Measurements from ENCODE around the gene TUSC2.

The TUSC2 gene

GRCh38 chr3:50354186-50354764 lies 26.3 kb upstream of the TUSC2 start:
- DNase-seq, result no peak

GRCh38 chr3:50353245-50354004 lies 25.4 kb upstream of the TUSC2 start:
- DNase-seq, result no peak

- no peak for DNase-seq
These were observed 24.8 kb upstream of the TUSC2 start for GRCh38 chr3:50352781-50353180.

GRCh38 chr3:50351323-50351697 lies 23.3 kb upstream of the TUSC2 start:
- DNase-seq, result no peak

DNA sequence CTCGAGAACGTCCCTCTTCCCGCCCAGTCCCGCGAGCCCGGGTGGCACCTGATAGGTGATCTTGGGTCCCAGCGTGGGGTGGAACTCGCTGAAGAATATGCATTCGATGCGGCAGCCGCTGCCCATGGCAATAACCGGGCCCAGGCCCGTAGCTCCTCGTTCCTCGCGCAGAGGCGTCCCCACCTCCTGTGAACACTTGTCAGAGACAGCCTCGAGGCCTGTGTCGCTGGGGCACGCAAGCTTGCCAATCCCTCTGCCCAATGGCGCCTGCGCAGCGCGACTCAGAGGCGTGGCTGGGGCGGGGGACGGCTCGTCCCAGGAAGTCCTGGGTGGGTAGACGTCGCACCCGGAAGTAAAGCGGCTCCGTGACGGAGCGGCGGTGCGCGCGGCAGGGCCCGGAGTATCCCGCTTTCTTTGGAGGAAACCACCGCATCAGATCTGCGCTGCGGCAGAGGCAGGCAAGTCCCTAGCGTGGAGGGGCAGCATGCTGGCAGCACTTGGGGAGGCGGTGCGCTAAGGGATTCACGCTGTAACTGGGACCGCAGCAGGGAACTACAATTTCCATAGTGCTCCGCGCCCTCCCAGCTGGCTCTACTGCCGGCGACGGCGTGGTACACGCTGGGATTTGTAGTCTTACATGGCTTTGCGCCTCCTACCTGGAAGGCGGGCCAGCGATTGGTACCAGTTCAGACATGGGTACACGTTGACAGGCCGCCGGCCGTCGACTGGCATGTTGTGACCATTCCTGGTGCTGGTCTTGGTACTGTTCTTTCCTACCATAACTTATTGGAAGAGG lies 22.7 kb upstream of the TUSC2 start, which contains the start of the genes CYB561D2 and NPRL2:
Gene CYB561D2 (plus strand): TSS at position 336 of the 796 bp plus-strand sequence. CDS start 572 bp downstream, outside the sequence.
Gene NPRL2 (minus strand): TSS at position 249 of the 796 bp plus-strand sequence. CDS start 123 bp downstream, at position 126.
- DNase-seq, result peak; percentile 99

GRCh38 chr3:50350213-50350526 lies 22.1 kb upstream of the TUSC2 start:
- DNase-seq, result no peak

DNA sequence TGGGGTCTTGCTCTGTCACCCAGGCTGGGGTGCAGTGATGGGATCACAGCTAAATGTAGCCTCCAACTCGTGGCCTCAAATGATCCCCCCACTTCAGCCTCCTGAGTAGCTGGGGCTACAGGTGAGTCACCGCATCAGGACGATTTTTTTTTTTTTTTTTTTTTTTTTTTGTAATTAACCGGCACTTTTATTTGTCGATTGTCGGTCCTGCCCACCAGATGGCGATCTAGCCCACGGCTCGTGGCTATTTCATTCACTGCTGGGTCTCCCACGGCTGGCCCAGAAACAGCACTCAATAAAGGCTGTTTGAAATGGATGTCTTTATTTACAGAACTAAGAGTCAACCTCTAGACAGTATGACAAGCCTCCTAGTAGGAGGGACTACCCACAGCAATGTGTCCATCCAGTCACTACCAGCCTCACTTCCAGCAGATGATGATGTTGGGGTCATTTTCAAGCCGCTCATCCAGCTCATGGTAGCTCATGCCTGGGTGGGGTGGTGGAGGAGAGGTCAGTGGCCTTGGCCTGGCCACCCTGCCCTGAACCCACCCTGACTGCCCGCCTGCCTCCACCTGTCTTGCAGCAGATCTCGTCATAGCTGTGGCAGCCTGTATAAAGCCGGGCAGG lies 19.3 kb upstream of the TUSC2 start:
- DNase-seq, result peak; percentile 71

DNA sequence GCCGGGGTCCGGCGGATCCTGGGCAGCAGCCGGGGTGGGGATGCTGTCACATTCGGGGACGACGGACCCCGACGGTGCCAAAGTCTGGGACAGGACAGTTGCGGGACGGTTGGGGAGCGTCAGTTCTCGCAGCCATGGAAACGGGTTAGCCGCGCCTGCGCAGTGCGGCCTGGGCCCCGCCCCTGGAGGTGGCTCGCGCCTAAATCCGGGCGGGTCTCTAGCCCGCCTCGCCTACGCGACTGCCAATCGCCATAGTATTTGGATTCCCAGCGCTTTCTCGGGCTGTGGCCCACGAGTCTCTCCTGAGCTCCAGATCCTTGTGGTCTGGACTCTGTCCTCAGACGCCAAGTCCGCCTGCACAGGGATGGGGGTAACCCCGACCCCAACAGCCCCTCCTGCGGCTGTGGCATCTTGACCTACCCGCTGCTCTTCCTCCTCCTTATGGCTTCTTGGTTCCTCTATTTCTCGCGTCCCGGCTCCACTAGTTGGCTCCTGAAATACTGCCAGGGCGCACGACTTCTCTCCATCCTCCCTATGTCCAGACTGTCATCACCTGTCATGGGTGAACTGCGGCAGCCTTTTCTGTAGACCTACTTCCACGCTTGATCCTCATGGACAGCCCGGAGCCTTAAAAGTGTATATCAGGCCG lies 17.7 kb upstream of the TUSC2 start, which contains the start of gene ZMYND10:
Gene ZMYND10 (minus strand): TSS at position 147 of the 649 bp plus-strand sequence. CDS start 153 bp downstream, outside the sequence.
- DNase-seq, result peak; percentile 61

- no peak for DNase-seq
These were observed 17.0 kb upstream of the TUSC2 start for GRCh38 chr3:50345008-50345407.

DNA sequence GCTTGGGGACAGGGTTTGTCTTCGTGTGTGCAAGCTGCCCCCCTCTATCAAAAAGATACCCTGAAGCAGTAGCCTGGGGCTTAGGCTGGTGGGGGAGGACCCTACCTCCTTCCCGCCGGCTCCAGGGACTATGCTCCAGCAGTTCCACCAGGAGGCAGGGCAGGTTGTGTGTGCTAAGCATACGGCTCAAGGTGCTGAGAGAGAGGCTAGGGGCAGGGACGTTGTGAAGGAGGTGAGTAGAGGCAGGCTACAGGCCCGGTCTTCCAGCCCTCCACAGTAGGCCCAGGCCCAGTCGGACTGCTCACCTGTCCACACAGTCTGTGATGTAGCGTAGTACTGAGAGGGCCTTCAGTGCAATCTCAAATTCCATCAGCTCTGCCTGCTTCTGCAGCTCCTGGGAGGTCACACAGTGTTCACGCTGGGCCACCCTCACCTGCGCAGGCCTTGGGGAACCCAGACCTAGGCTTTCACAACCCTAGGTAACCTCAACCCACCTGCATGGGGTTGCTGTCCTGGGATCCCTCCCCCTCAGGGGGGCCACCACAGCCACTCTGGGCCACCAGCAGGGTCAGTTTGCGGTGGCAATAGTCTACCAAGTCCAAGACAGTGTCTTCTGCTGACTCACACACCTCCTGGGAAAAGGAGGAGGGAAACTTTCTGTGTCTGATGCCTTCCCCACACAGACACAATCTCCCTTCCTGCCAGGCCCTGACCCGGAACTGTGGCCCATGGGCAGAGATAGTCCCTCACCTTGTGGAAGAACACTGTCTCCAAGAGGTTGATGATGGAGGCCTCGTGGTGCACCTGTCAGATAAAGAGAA lies 15.0 kb upstream of the TUSC2 start:
- DNase-seq, result no peak

- no peak for DNase-seq
These were observed 14.1 kb upstream of the TUSC2 start for GRCh38 chr3:50341996-50342650.

GRCh38 chr3:50341537-50341936 lies 13.5 kb upstream of the TUSC2 start:
- no peak for DNase-seq

DNA sequence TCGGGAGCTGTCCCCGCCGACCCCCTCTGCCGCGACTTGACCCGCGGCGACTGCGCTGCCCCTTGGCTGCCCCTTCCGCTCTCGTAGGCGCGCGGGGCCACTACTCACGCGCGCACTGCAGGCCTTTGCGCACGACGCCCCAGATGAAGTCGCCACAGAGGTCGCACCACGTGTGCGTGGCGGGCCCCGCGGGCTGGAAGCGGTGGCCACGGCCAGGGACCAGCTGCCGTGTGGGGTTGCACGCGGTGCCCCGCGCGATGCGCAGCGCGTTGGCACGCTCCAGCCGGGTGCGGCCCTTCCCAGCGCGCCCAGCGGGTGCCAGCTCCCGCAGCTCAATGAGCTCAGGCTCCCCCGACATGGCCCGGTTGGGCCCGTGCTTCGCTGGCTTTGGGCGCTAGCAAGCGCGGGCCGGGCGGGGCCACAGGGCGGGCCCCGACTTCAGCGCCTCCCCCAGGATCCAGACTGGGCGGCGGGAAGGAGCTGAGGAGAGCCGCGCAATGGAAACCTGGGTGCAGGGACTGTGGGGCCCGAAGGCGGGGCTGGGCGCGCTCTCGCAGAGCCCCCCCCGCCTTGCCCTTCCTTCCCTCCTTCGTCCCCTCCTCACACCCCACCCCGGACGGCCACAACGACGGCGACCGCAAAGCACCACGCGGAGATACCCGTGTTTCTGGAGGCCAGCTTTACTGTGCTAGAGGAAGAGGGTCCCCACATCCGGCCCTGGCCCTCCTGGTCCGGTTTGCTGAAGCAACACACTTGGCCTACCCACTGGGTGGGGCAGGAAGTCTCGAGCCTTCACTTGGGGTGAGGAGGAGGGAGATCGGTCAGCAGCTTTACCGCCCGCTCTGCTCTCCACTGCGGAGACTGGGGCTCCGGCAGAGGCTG lies 12.7 kb upstream of the TUSC2 start, which contains the start of gene RASSF1:
Gene RASSF1 (minus strand): TSS at position 389 of the 882 bp plus-strand sequence. CDS start 31 bp downstream, at position 358.
- DNase-seq, result peak; percentile 45

DNA sequence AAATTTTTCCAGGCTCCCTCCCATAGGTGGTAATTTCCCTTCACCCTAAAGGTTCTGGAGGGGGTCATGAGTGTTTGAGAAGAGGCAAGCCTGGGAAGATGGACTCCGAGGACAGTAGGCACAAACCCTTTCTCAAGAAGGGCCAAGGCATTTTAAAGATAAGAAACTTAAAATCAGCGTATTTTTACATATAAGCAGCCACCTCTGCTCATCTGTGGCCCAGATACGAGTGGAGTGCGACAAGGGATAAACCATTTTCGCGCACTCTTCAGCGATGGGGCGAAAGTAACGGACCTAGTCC lies 12.1 kb upstream of the TUSC2 start:
- no peak for DNase-seq

DNA sequence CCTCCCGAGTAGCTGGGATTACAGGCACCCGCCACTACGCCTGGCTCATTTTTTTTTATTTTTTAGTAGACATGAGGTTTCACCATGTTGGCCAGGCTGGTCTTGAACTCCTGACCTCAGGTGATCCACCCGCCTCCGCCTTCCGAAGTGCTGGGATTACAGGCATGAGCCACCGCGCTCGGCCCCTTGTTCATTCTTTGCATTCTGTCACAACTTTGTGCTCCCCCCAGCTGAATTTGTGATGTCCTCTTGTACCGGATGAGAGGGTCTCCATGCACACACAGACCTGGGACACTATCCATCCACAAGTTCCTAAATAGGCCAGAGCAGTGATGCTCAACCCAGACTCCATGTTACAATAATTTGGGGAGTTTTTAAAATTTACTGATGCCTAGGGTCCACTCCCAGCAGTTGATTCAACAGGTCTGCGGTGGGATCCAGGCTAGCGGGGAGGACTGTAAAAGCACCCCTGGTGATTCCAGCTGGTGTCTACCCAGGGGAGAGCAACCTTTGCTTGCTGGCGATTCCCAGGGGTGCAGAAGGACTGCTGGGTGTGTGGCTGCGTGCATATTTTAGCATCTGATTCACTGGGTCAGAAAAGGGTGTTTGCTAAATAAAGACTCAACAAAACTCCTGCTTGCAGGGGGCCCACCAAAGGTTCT lies 11.6 kb upstream of the TUSC2 start:
- no peak for DNase-seq

DNA sequence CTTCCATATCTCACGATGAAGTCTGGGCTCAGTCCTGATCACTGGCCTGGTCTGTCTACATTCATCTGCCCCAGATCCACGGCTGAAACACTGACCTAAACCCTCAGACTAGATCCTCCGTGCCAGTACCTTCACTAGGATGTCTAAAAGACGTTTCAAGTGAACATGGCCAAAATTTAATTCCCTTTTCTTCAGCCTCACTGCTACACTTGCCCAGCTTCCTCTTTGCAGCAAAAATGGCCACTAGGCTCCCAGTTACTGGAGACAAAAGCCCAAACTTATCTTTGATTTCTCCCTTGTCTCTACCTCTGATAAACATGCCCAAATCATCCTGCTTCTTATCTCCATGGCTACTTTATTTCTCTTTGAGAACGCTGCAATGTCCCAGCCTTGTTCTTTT lies 10.9 kb upstream of the TUSC2 start:
- no peak for DNase-seq

GRCh38 chr3:50337175-50337861 lies 9.3 kb upstream of the TUSC2 start:
- peak; percentile 96 for DNase-seq

DNA sequence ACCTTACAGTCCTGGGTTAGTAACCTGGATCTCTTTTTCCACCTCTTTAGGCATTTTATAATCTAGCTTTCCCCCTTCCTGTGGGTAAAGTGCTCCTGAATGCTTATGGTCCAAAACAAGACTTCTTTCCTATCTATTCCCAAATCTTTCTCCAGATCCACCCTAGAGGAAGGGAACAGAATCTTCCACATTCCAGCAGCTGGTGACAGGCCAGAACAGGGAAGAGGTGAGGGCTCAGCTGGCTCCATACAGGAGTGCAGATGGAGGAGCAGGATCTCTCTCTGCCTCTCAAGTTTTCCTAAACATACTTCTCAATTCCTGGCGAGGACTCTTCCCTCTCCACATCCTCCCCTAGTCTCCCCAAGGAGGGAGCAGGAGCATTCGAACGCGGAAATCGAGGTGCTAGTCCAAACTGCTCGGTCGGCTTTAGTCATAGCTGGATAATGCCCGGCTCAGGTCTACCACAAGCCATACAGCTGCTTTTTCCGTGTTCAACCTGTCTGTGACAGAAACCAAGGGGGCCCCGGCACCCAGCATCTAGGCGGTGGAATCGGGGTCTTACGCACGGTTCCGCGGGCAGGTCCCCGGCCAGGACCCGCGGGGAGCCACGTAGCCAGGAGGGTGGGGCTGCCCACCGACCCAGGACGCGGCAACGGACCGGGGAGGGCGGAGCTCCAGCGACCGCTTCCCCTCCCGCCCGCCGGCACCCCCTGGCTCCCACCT lies 8.6 kb upstream of the TUSC2 start:
- peak; percentile 76 for DNase-seq
